Thymus (tissue), 11 donors: ENCODE results near the gene TXNRD1. TPM values are rescaled to one million over a fixed set of nuclear protein-coding genes. Genes with fewer than 3 reads are reported as not detected.
"Not testable (repeated sequence)": the region's sequence is repeated elsewhere in the genome, so short reads cannot be mapped to it uniquely, and the experiment has no call there.

Experiments
- DNase-seq, 9 donors: peaks; one replicate each; pipeline ENCODE4 v3.0.0-alpha.2; 2013; ENCODE audit warnings: low spot score in 9 of 9, low read depth in 6 of 9, missing footprints in 1 of 9
- H3K27ac ChIP-seq, 2 donors: one replicate each; pipeline ENCODE4 v1.5.1; 2013; ENCODE audit warnings: control low read depth in 1 of 2, low read depth in 1 of 2, low read length in 1 of 2, mild to moderate bottlenecking in 1 of 2, moderate library complexity in 1 of 2
- H3K27me3 ChIP-seq, 2 donors: one replicate each; pipeline ENCODE4 v1.5.1; 2013; ENCODE audit warnings: low read length in 1 of 2; ENCODE audit not compliant: control insufficient read depth in 2 of 2, insufficient read depth in 1 of 2
- H3K36me3 ChIP-seq, 2 donors: one replicate each; pipeline ENCODE4 v1.5.1; 2013; ENCODE audit warnings: low read length in 1 of 2, mild to moderate bottlenecking in 1 of 2, moderate library complexity in 1 of 2; ENCODE audit not compliant: control insufficient read depth in 2 of 2, insufficient read depth in 2 of 2
- H3K4me1 ChIP-seq, 2 donors: one replicate each; pipeline ENCODE4 v1.5.1; 2013; ENCODE audit warnings: low read length in 2 of 2; ENCODE audit not compliant: control insufficient read depth in 2 of 2, insufficient read depth in 2 of 2
- H3K4me3 ChIP-seq, 2 donors: one replicate each; pipeline ENCODE4 v1.5.1; 2013; ENCODE audit warnings: low read length in 2 of 2, control low read depth in 1 of 2, mild to moderate bottlenecking in 1 of 2
- H3K9me3 ChIP-seq, 2 donors: one replicate each; pipeline ENCODE4 v1.5.1; 2013; ENCODE audit warnings: low read length in 1 of 2, mild to moderate bottlenecking in 1 of 2; ENCODE audit not compliant: control insufficient read depth in 2 of 2, insufficient read depth in 1 of 2
- WGBS: extraction: QIAGEN DNeasy Blood & Tissue Kit; methylation state at CpG from one replicate; pipeline ENCODE4 v1.1.7; 2013; 5-methylcytosine and 5-hydroxymethylcytosine counted together
- polyA plus RNA-seq: library from polyadenylated mRNA; stranded (reverse); fragments of 200-250 nt; gene quantifications from one replicate; pipeline ENCODE4 v1.2.3, GENCODE V29; 2013
- total RNA-seq: library from RNA; stranded (reverse); fragments of 120-200 nt; gene quantifications from one replicate; pipeline ENCODE4 v1.2.4, GENCODE V29; 2013
- donor health status: healthy.

The TXNRD1 gene
- total and polyA plus RNA-seq, 2 donors, result 28.2 to 68.0 TPM

- not testable (repeated sequence) for H3K27ac ChIP-seq, H3K27me3 ChIP-seq, H3K4me3 ChIP-seq, H3K4me1 ChIP-seq, H3K9me3 ChIP-seq, DNase-seq
- WGBS, result 100% methylated on average over 3 of the region's 3 CpGs
- peaks cover 15 to 36% of the 10 kb centered on the region in 2 donors for H3K36me3 ChIP-seq
Observed at GRCh38 chr12:104332273-104332672, 116.7 kb downstream of the TXNRD1 start.

- Histone ChIP-seq H3K36me3 (peaks cover 13 to 30% of the 10 kb centered on the region in 2 donors), H3K9me3 (no peaks in the 10 kb centered on the region)
Observed at GRCh38 chr12:104333692-104334255, 118.2 kb downstream of the TXNRD1 start.

GRCh38 chr12:104334581-104334980, 119.0 kb downstream of the TXNRD1 start:
- DNase-seq, result no peak
- Histone ChIP-seq H3K9me3 (no peaks in the 10 kb centered on the region), H3K36me3 (peaks cover 10 to 34% of the 10 kb centered on the region in 2 donors), H3K4me3 (no peak overlapping the region), H3K4me1 (no peaks in the 10 kb centered on the region), H3K27ac (no peak overlapping the region), H3K27me3 (no peaks in the 10 kb centered on the region)
- 98% methylated on average over 8 of the region's 8 CpGs for WGBS

More at GRCh38 chr12:104333692-104334255, 118.2 kb downstream of the TXNRD1 start:
- H3K27ac ChIP-seq, result no peak overlapping the region
- no peaks in the 10 kb centered on the region for H3K4me1 ChIP-seq
- 83% methylated on average over 1 of the region's 1 CpG for WGBS
- no peak for DNase-seq
- no peak overlapping the region for H3K4me3 ChIP-seq
- no peaks in the 10 kb centered on the region for H3K27me3 ChIP-seq

- Histone ChIP-seq H3K4me3 (no peak overlapping the region), H3K9me3 (no peaks in the 10 kb centered on the region), H3K36me3 (peaks cover 20 to 43% of the 10 kb centered on the region in 2 donors), H3K4me1 (no peaks in the 10 kb centered on the region), H3K27ac (no peak overlapping the region), H3K27me3 (no peaks in the 10 kb centered on the region)
- WGBS, result 96% methylated on average over 2 of the region's 2 CpGs
- no peak for DNase-seq
Observed at GRCh38 chr12:104336115-104336514, 120.5 kb downstream of the TXNRD1 start.

- 98% methylated on average over 7 of the region's 7 CpGs for WGBS
- H3K27ac ChIP-seq, result no peak overlapping the region
- no peak overlapping the region for H3K4me3 ChIP-seq
Observed at GRCh38 chr12:104337030-104337558, 121.5 kb downstream of the TXNRD1 start.

GRCh38 chr12:104339663-104340062, 124.1 kb downstream of the TXNRD1 start:
- H3K36me3 ChIP-seq, result peaks cover 38 to 57% of the 10 kb centered on the region in 2 donors
- 98% methylated on average over 3 of the region's 3 CpGs for WGBS
- no peaks in the 10 kb centered on the region for H3K27me3 ChIP-seq
- H3K27ac ChIP-seq, result no peak overlapping the region
- H3K9me3 ChIP-seq, result no peaks in the 10 kb centered on the region
- H3K4me3 ChIP-seq, result no peak overlapping the region
- no peaks in the 10 kb centered on the region for H3K4me1 ChIP-seq
- no peak for DNase-seq

More at GRCh38 chr12:104337030-104337558, 121.5 kb downstream of the TXNRD1 start:
- no peak for DNase-seq
- H3K4me1 ChIP-seq, result no peaks in the 10 kb centered on the region
- no peaks in the 10 kb centered on the region for H3K9me3 ChIP-seq
- H3K27me3 ChIP-seq, result no peaks in the 10 kb centered on the region
- H3K36me3 ChIP-seq, result peaks cover 30 to 53% of the 10 kb centered on the region in 2 donors

- Histone ChIP-seq H3K27ac (no peak overlapping the region), H3K27me3 (no peaks in the 10 kb centered on the region), H3K36me3 (peaks cover 37 to 53% of the 10 kb centered on the region in 2 donors), H3K4me1 (no peaks in the 10 kb centered on the region), H3K4me3 (no peak overlapping the region), H3K9me3 (no peaks in the 10 kb centered on the region)
- WGBS, result 96% methylated on average over 1 of the region's 1 CpG
- no peak for DNase-seq
Observed at GRCh38 chr12:104340177-104340576, 124.6 kb downstream of the TXNRD1 start.

- no peak for DNase-seq
- Histone ChIP-seq H3K36me3 (peaks cover 41 to 57% of the 10 kb centered on the region in 2 donors), H3K27ac (no peak overlapping the region), H3K27me3 (no peaks in the 10 kb centered on the region), H3K4me3 (no peak overlapping the region), H3K4me1 (no peaks in the 10 kb centered on the region), H3K9me3 (no peaks in the 10 kb centered on the region)
- WGBS, result 96% methylated on average over 6 of the region's 6 CpGs
Observed at GRCh38 chr12:104340925-104341611, 125.5 kb downstream of the TXNRD1 start.

GRCh38 chr12:104342147-104342546, 126.6 kb downstream of the TXNRD1 start:
- H3K9me3 ChIP-seq, result no peaks in the 10 kb centered on the region
- H3K27ac ChIP-seq, result no peak overlapping the region
- DNase-seq, result no peak
- no peak overlapping the region for H3K4me3 ChIP-seq
- H3K4me1 ChIP-seq, result no peaks in the 10 kb centered on the region
- WGBS, result over 99% methylated on average over 2 of the region's 2 CpGs
- no peaks in the 10 kb centered on the region for H3K27me3 ChIP-seq
- H3K36me3 ChIP-seq, result peaks cover 42 to 54% of the 10 kb centered on the region in 2 donors
